Panc1 (cell line): Measurements from ENCODE around the gene ARHGEF10L. TPM values are rescaled to one million over a fixed set of nuclear protein-coding genes. Genes with fewer than 3 reads are reported as not detected.

Experiments used
- ATAC-seq: fragments of 200-7000 bp; cut with Tn5 transposase; 2 replicates; pipeline ENCODE4 v1.9.1; 2020; ENCODE audit warnings: mild to moderate bottlenecking, moderate library complexity
- BruUV-seq: library from RNA; stranded (reverse); fragments of 400-500 nt; replicated peaks from 2 replicates; lab custom pipeline; 2021; lab: Mats Ljungman, UMichigan
- CTCF ChIA-PET: fragments of 300-600 bp; sonication (Branson Sonifier 250); formaldehyde crosslinking; loops from one replicate; lab custom pipeline; 2022; ENCODE audit warnings: antibody characterized with exemption; lab: Charles Lee
- POLR2A ChIA-PET: fragments of 300-600 bp; sonication (Branson Sonifier 250); formaldehyde crosslinking; loops from one replicate; lab custom pipeline; 2022; ENCODE audit warnings: antibody characterized with exemption; lab: Charles Lee
- DNase-seq: peaks from one replicate; pipeline ENCODE4 v3.0.0-alpha.2; 2010; ENCODE audit warnings: low read depth, low spot score
- H3K27ac ChIP-seq: 2 replicates; pipeline ENCODE4 v1.5.1; 2011; ENCODE audit warnings: mild to moderate bottlenecking, low read length, inconsistent platforms
- H3K27me3 ChIP-seq: fragments of 200-500 bp; sonication (Bioruptor generic); 2 replicates; pipeline ENCODE4 v1.6.0; 2014; ENCODE audit warnings: low read length, inconsistent platforms; ENCODE audit not compliant: control insufficient read depth, insufficient read depth
- H3K36me3 ChIP-seq: fragments of 200-500 bp; sonication (Bioruptor generic); 2 replicates; pipeline ENCODE4 v1.5.1; 2014; ENCODE audit warnings: inconsistent platforms, mild to moderate bottlenecking, low read length, moderate library complexity; ENCODE audit not compliant: control insufficient read depth, insufficient read depth
- H3K4me1 ChIP-seq: 2 replicates; pipeline ENCODE4 v1.5.1; 2011; ENCODE audit warnings: inconsistent platforms, mild to moderate bottlenecking, low read length, moderate library complexity; ENCODE audit not compliant: control insufficient read depth, insufficient read depth
- H3K4me3 ChIP-seq, 2 experiments: 2 replicates each; pipeline ENCODE4 v1.5.1; 2011 to 2012; ENCODE audit warnings: low read depth in 2 of 2, low read length in 2 of 2, mild to moderate bottlenecking in 2 of 2, inconsistent platforms in 1 of 2, moderate library complexity in 1 of 2
- H3K9me3 ChIP-seq: fragments of 200-500 bp; sonication (Bioruptor generic); 2 replicates; pipeline ENCODE4 v1.5.1; 2014; ENCODE audit warnings: low read depth, mild to moderate bottlenecking, inconsistent platforms, low read length, moderate library complexity; ENCODE audit not compliant: control insufficient read depth, insufficient read depth
- CTCF ChIP-seq: fragments of 450-650 bp; IDR thresholded peaks from 2 replicates; pipeline ENCODE4 v1.5.1; 2017; ENCODE audit warnings: mild to moderate bottlenecking
- POLR2AphosphoS5 ChIP-seq: IDR thresholded peaks from 2 replicates; pipeline ENCODE4 v1.6.1; 2012; ENCODE audit warnings: mild to moderate bottlenecking, low read depth, low read length, moderate library complexity
- SIN3A ChIP-seq: IDR thresholded peaks from 2 replicates; pipeline ENCODE4 v1.6.1; 2012; ENCODE audit warnings: low read depth, mild to moderate bottlenecking, low read length, moderate library complexity, borderline replicate concordance; ENCODE audit not compliant: insufficient read depth
- TCF7L2 ChIP-seq: IDR thresholded peaks from 2 replicates; pipeline ENCODE4 v1.6.1; 2011; ENCODE audit warnings: mild to moderate bottlenecking, low read depth, low read length, inconsistent platforms
- in situ Hi-C: cut with HindIII; loops from 2 replicates; pipeline ENCODE4 v1.10.0; 2016; ENCODE audit warnings: low sequenced_read_pairs, low pct_unique_long_range_greater_than_20kb
- intact Hi-C: fragments of 100-400 bp; cut with micrococcal nuclease; formaldehyde crosslinking; loops from one replicate; pipeline ENCODE4 v1.10.0; 2022; ENCODE audit not compliant: unreplicated experiment
- total RNA-seq: library from RNA; stranded (reverse); gene quantifications from one replicate; pipeline ENCODE4 v1.2.1, GENCODE V29; 2021; ENCODE audit not compliant: unreplicated experiment
- TF ChIP-seq, protein P1 (sequence below), 2 experiments: IDR thresholded peaks; 2 replicates each; pipeline ENCODE4 v1.6.1; 2011 to 2012; ENCODE audit warnings: low read depth in 2 of 2, control low read depth in 1 of 2, low read length in 1 of 2, mild to moderate bottlenecking in 1 of 2, moderate library complexity in 1 of 2; ENCODE audit not compliant: insufficient read depth in 1 of 2

Gene ARHGEF10L
- total RNA-seq, 1 experiment from 2014 or later: 5.9 TPM

GRCh38 chr1:17640393-17640792 lies 100.9 kb downstream of the ARHGEF10L start:
- no peak overlapping the region for H3K27ac ChIP-seq
- intact Hi-C loops (no loop called here), in situ Hi-C loops (no loop called here)
- no peak for ATAC-seq
- ChIA-PET POLR2A (no interaction called here), CTCF (no interaction called here)
- DNase-seq: no peak
- H3K4me3 ChIP-seq: no peak overlapping the region
- TF ChIP-seq TCF7L2: no peak
- TF ChIP-seq, protein P1, sequence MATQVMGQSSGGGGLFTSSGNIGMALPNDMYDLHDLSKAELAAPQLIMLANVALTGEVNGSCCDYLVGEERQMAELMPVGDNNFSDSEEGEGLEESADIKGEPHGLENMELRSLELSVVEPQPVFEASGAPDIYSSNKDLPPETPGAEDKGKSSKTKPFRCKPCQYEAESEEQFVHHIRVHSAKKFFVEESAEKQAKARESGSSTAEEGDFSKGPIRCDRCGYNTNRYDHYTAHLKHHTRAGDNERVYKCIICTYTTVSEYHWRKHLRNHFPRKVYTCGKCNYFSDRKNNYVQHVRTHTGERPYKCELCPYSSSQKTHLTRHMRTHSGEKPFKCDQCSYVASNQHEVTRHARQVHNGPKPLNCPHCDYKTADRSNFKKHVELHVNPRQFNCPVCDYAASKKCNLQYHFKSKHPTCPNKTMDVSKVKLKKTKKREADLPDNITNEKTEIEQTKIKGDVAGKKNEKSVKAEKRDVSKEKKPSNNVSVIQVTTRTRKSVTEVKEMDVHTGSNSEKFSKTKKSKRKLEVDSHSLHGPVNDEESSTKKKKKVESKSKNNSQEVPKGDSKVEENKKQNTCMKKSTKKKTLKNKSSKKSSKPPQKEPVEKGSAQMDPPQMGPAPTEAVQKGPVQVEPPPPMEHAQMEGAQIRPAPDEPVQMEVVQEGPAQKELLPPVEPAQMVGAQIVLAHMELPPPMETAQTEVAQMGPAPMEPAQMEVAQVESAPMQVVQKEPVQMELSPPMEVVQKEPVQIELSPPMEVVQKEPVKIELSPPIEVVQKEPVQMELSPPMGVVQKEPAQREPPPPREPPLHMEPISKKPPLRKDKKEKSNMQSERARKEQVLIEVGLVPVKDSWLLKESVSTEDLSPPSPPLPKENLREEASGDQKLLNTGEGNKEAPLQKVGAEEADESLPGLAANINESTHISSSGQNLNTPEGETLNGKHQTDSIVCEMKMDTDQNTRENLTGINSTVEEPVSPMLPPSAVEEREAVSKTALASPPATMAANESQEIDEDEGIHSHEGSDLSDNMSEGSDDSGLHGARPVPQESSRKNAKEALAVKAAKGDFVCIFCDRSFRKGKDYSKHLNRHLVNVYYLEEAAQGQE (IDR thresholded peaks at IDR 0.05; ENCODE audit: insufficient read depth in 1 of 2, low read depth in 2 of 2, low read length in 1 of 2): no peak
- TF ChIP-seq CTCF: no peak
- TF ChIP-seq SIN3A: no peak
- TF ChIP-seq POLR2AphosphoS5: no peak
- BruUV-seq: no TSS peak
- no peaks in the 10 kb centered on the region for H3K27me3 ChIP-seq
- H3K9me3 ChIP-seq: no peaks in the 10 kb centered on the region
- no peaks in the 10 kb centered on the region for H3K36me3 ChIP-seq
- H3K4me1 ChIP-seq: no peaks in the 10 kb centered on the region

DNA sequence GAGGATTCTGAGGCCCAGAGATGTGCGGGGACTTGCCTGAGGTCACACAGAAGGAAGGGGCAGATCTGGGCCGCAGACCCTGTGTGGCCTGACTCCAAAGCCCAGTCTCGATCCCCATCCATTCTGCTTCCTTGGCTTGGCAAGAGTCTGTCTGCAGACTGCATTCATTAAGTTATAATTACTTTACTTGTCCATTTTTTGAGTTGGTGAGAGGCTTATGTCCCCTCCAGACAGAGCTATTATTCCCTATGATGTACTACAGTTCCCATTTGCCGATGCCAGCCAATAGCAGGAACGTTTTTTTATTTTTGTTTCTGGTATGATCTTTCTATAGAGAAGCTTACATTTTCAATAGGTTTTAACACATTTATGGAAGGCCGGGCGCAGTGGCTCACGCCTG lies 101.5 kb downstream of the ARHGEF10L start:
- H3K27me3 ChIP-seq: no peaks in the 10 kb centered on the region
- intact Hi-C loops: no loop called here
- CTCF ChIA-PET: no interaction called here
- in situ Hi-C loops: no loop called here
- H3K36me3 ChIP-seq: no peaks in the 10 kb centered on the region
- POLR2A ChIA-PET: no interaction called here
- H3K4me1 ChIP-seq: no peaks in the 10 kb centered on the region
- ATAC-seq: no peak
- H3K9me3 ChIP-seq: no peaks in the 10 kb centered on the region
- no TSS peak for BruUV-seq
- TF ChIP-seq POLR2AphosphoS5 (no peak), TCF7L2 (no peak), SIN3A (no peak), CTCF (no peak)
- TF ChIP-seq, protein P1 (IDR thresholded peaks at IDR 0.05; ENCODE audit: insufficient read depth in 1 of 2, low read depth in 2 of 2, low read length in 1 of 2): no peak
- no peak for DNase-seq
- no peak overlapping the region for H3K27ac ChIP-seq
- no peak overlapping the region for H3K4me3 ChIP-seq
